Colon (tissue), 2 donors: Measurements from ENCODE around the gene GOLGA8J.
A peak's percentile ranks its signal among the peaks of the same experiment; 100 is the strongest.
"Not testable (repeated sequence)": the region's sequence is repeated elsewhere in the genome, so short reads cannot be mapped to it uniquely, and the experiment has no call there.

Experiments
- FAIRE-seq: peaks from 2 replicates; lab custom pipeline; 2012; peaks lifted over from hg19 to GRCh38; lab: Jason Lieb, UNC
- donor health status: control.
- donor health status: control.

Gene GOLGA8J

DNA sequence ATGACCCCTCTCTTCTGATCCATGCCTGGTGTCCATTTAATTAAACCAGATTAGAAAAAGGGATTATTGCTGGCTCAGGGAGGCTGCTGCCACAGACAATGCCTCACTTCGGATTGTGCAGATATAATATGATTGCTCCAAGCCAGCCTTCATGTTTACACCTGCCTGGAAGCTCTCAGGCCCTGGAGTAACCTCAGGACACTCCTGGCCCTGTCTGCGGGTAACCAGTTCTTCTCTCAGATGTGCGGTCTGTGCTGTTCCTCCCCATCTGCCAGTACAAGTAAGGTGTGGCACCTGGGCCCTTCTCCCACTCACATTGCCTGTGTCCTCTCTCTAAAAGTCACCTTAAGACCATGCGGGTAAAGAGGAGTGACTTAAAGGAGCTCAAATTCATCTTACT, 8.8 kb upstream of the GOLGA8J start:
- FAIRE-seq: no peak

DNA sequence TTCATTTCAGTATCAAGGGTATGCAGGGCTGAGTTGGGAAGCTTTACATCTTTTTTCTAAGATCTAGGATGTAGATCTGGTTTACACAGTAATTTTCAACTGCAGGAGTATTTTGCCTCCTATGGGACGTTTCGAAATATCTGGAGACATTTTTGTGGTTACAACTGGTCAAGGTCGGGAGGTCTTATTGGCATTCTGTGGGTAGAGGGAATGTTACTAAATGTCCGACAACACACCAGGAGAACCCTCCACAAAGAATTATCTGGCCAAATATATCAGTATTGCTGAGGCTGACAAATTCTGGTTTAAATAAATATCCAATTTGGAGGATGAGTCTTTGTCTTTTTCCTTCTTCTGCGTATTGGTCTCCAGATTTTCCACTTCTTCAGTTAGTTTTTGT, 1.9 kb upstream of the GOLGA8J start:
- not testable (repeated sequence) for FAIRE-seq

DNA sequence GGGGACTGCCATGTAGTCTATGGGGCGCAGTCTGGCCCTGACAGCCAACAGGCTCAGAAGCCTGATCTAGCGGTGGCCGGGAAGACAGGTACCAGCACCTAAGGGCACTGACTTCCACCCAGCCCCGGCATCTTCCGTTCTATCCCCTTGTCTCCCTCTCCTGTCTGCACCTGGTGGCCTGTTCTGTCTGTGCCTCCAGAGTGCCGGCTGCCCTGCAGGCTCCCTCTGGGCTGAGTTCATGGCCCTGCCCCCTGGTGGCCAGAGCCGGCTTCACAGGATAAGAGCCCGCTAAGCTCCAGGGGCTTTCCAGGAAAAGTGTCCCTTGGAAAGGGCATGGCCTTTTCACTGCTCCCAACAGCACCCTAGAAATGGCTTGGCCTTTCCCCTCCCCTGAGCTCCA, 15.1 kb downstream of the GOLGA8J start:
- FAIRE-seq: not testable (repeated sequence)

DNA sequence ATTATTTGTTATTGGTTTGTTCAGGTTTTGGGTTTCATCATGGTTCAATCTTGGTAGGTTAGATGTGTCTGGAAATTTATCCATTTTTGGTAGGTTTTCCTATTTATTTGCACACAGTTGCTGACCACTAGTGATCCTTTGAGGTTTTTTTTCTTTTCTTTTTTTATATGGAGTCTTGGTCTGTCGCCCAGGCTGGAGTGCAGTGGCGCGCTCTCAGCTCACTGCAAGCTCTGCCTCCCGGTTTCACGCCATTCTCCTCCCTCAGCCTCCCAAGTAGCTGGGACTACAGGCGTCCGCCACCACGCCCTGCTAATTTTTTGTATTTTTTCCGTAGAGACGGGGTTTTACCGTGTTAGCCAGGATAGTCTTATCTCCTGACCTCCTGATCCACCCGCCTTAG, 20.1 kb downstream of the GOLGA8J start:
- FAIRE-seq: not testable (repeated sequence)

DNA sequence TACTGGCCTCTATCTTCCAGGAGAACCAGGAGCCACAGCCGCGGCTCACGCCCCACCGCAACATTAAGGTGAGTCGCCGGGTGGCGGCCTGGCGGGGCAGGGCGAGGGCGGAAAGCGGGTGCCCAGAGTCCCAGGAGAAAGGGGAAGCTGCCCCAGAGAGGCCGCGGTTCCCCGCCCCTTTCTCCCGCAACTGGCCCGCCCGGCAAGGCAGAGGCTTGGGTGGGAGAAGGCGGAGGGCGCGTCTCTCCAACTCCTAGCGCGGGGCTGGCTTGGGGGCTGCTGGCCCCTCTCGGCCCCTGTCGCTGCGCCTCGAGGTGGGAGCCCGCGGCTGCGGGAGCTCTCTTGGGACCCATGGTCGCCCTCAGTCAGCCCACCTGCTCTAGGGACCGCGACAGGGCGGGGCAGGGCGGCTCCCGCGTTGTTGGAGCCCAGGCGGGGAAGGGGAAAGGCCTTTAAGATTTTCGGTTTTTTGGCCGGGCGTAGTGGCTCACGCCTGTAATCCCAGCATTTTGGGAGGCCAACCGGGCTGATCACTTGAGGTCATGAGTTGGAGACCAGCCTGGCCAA, 21.3 kb downstream of the GOLGA8J start:
- FAIRE-seq: not testable (repeated sequence)

DNA sequence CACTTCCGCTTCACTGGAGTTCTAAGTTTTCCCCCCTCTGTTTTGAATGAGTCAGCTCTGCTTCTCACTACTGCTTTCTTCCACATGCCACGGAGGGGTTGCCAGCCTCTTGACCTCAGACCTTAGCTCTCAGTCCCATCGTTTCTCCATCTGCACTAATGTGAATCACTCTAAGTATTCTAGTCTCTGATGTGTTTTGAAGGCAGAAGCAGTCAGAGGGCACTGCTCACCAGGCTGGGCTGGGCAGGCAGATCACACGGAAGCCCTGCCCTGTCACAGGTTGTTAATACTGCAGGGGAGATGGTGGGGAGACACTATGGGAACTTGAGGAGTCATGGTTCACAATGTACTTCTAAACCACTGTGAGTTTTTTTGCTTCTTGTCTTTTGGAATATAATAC, 27.8 kb downstream of the GOLGA8J start:
- FAIRE-seq: not testable (repeated sequence)

DNA sequence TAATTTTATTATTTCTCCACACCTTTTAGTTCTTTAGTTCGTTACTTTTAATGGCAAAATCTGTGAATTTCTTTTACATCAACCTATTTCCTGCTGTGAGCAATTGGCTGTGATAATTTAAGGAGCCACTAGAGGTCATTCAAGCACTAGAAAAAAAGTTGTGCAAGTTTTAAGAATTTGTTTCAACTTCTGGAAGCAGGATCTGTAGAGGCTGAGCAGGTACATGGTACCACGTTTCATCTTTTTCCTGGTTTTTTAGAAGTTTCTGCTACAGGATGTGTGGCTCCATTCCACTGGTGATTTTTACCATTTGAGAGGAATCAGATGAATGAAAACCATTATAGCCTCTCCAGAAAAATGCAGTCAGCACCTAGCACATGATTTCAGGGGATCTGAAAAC, 47.3 kb downstream of the GOLGA8J start:
- FAIRE-seq: peak; percentile 95

DNA sequence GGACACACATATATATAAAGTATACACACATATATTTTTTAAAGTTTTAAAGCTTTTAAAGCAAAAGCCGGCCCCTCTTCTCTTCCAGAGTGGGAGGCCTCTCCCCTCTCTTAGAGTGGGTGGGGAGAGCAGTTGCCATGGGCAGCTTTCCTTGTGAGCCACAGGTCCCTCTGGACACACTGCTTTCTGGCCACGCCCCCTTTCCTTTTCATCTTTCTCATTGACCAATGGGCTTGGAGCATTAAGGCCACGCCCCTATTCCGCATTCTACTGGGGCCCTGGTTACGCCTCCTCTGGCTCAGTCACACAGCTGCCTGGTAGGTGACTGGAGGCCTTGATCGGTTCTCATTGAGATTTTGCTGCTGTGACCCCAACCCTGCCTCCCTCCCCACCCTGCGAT, 52.0 kb downstream of the GOLGA8J start, which contains the start of gene GOLGA8T:
Gene GOLGA8T, plus strand, starts transcription at position 301 of the 400 bp plus-strand sequence. Its CDS starts 98 bp downstream, at position 399.
- FAIRE-seq: not testable (repeated sequence)
